ENCODE data around the gene RAPGEF3. TPM values are rescaled to one million over a fixed set of nuclear protein-coding genes. Genes with fewer than 3 reads are reported as not detected.

The RAPGEF3 gene
- total and polyA plus RNA-seq, 4 donors, result 8.3 to 40.4 (median 18.9) TPM

DNA sequence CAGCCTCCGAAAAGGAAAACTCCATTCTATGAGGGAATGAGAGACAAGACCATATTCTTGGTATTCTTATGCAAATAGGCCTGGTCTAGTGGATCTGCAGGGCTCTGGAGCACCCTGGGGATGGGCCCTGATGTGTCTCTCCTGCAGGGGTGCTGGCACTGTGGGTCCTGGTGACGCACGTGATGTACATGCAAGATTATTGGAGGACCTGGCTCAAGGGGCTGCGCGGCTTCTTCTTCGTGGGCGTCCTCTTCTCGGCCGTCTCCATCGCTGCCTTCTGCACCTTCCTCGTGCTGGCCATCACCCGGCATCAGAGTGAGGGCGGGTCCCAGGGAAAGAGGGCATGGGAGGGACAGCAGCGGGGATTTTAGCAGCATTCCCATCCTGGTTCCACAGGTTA, 20.2 kb upstream of the RAPGEF3 start:
- H3K27ac ChIP-seq (ENCODE audit: low read depth in 1 of 2, low read length in 1 of 2), result no peak overlapping the region
- no peaks in the 10 kb centered on the region for H3K9me3 ChIP-seq (ENCODE audit: control insufficient read depth in 4 of 4, insufficient read depth in 3 of 4, low read length in 3 of 4)
- WGBS, 2 donors, result 61 to 75% methylated on average over 14 of the region's 14 CpGs
- TF ChIP-seq, protein P1, sequence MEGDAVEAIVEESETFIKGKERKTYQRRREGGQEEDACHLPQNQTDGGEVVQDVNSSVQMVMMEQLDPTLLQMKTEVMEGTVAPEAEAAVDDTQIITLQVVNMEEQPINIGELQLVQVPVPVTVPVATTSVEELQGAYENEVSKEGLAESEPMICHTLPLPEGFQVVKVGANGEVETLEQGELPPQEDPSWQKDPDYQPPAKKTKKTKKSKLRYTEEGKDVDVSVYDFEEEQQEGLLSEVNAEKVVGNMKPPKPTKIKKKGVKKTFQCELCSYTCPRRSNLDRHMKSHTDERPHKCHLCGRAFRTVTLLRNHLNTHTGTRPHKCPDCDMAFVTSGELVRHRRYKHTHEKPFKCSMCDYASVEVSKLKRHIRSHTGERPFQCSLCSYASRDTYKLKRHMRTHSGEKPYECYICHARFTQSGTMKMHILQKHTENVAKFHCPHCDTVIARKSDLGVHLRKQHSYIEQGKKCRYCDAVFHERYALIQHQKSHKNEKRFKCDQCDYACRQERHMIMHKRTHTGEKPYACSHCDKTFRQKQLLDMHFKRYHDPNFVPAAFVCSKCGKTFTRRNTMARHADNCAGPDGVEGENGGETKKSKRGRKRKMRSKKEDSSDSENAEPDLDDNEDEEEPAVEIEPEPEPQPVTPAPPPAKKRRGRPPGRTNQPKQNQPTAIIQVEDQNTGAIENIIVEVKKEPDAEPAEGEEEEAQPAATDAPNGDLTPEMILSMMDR (IDR thresholded peaks at IDR 0.05; ENCODE audit: control extremely low read depth, extremely low read depth), result no peak
- ATAC-seq (ENCODE audit: insufficient read depth, low FRiP score), result no peak
- no peak overlapping the region for H3K9ac ChIP-seq (ENCODE audit: insufficient read depth in 1 of 2, low read length in 2 of 2)
- peaks cover 0 to 29% (median 4%) of the 10 kb centered on the region in 4 donors for H3K36me3 ChIP-seq (ENCODE audit: control insufficient read depth in 4 of 4, insufficient read depth in 4 of 4, low read length in 4 of 4)
- DNase-seq, result no peak
- H3K27me3 ChIP-seq (ENCODE audit: control insufficient read depth in 3 of 3, insufficient read depth in 3 of 3, low read length in 2 of 3), result no peaks in the 10 kb centered on the region
- H3K4me3 ChIP-seq, result no peak overlapping the region
- H3K4me1 ChIP-seq (ENCODE audit: control insufficient read depth in 5 of 5, insufficient read depth in 5 of 5, low read length in 5 of 5), result peaks cover 0 to 35% (median 0%) of the 10 kb centered on the region in 5 donors

DNA sequence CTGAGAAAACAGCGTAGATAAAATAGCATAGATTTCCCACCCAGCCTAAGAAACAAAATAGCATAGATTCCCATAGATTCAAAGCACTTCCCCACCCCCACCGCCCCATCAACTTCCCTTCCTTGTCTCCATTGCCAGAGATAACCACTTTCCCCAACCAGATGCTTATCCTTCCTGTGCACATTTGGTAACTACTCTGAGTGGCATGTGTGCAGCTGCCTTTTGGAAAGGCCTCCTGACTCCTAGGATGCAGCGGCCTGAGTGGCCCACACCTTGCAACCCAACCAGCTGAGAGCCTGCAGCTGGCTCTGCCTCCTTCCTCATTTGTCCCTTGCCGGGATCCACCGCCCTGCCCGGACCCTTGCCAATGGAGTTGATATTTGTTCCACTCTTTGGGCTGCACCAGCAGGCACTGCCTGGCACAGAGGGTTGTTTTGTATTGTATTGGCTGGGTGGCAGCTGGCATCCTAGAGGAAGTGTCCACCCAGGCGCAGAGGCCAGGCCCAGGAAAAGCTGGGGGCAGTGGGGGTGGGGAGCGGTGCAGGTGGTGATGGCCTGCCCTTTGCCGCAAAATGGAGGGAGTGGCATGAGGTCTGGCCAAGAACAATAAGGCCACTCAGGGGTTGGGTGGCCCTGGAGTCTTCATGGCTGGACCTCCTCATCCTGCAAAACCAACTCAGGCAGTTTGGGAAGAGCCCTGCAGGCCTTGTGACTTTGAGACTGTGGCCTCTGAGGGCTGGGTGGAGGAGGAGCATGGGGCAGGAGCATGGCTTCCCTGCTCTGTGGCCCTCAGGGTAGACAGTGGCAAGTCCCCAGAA, 19.3 kb upstream of the RAPGEF3 start:
- Histone ChIP-seq H3K27ac (ENCODE audit: low read depth in 1 of 2, low read length in 1 of 2) (peak overlapping the region in 1 of 2 donors; percentile 26), H3K27me3 (ENCODE audit: control insufficient read depth in 3 of 3, insufficient read depth in 3 of 3, low read length in 2 of 3) (no peaks in the 10 kb centered on the region), H3K9me3 (ENCODE audit: control insufficient read depth in 4 of 4, insufficient read depth in 3 of 4, low read length in 3 of 4) (no peaks in the 10 kb centered on the region), H3K9ac (ENCODE audit: insufficient read depth in 1 of 2, low read length in 2 of 2) (no peak overlapping the region), H3K4me1 (ENCODE audit: control insufficient read depth in 5 of 5, insufficient read depth in 5 of 5, low read length in 5 of 5) (peaks cover 0 to 38% (median 0%) of the 10 kb centered on the region in 5 donors), H3K36me3 (ENCODE audit: control insufficient read depth in 4 of 4, insufficient read depth in 4 of 4, low read length in 4 of 4) (peaks cover 0 to 20% (median 2%) of the 10 kb centered on the region in 4 donors), H3K4me3 (no peak overlapping the region)
- DNase-seq (no peak), ATAC-seq (ENCODE audit: insufficient read depth, low FRiP score) (no peak)
- WGBS, 2 donors, result 27 to 51% methylated on average over 9 of the region's 9 CpGs
- TF ChIP-seq, protein P1 (IDR thresholded peaks at IDR 0.05; ENCODE audit: control extremely low read depth, extremely low read depth), result no peak

DNA sequence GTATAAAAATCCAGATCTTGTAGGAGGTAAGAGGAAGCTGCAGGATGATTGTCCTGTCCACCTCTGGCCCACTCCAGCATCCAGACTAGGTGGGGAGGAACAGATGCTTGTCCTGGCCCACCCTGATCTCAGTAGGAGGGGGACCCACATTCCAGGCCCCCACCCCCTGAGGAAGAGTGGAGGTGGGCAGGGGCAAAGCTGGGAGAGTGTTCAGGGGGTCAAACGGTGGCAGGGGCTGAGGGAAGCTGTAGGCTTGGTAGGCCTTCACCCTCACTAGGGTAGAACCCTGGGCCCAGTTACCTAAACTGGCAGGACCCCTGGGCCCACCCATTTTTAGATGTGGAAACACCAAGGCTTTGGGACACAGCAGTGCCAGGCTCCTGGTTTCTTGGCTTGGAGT, 18.5 kb upstream of the RAPGEF3 start:
- ATAC-seq (ENCODE audit: insufficient read depth, low FRiP score) (no peak), DNase-seq (no peak)
- Histone ChIP-seq H3K4me1 (ENCODE audit: control insufficient read depth in 5 of 5, insufficient read depth in 5 of 5, low read length in 5 of 5) (peaks cover 0 to 39% (median 0%) of the 10 kb centered on the region in 5 donors), H3K27me3 (ENCODE audit: control insufficient read depth in 3 of 3, insufficient read depth in 3 of 3, low read length in 2 of 3) (peaks cover 0 to 5% (median 0%) of the 10 kb centered on the region in 3 donors), H3K4me3 (no peak overlapping the region), H3K9ac (ENCODE audit: insufficient read depth in 1 of 2, low read length in 2 of 2) (no peak overlapping the region), H3K36me3 (ENCODE audit: control insufficient read depth in 4 of 4, insufficient read depth in 4 of 4, low read length in 4 of 4) (peaks cover 0 to 13% (median 2%) of the 10 kb centered on the region in 4 donors), H3K9me3 (ENCODE audit: control insufficient read depth in 4 of 4, insufficient read depth in 3 of 4, low read length in 3 of 4) (no peaks in the 10 kb centered on the region), H3K27ac (ENCODE audit: low read depth in 1 of 2, low read length in 1 of 2) (peak overlapping the region in 1 of 2 donors; percentile 70)
- TF ChIP-seq, protein P1 (IDR thresholded peaks at IDR 0.05; ENCODE audit: control extremely low read depth, extremely low read depth), result no peak
- 51 to 62% methylated on average over 1 of the region's 1 CpG for WGBS, 2 donors

All from lung (tissue), 12 donors.